NK-92 (cell line): ENCODE results near the gene SNAPC2.
"Not testable (repeated sequence)": the region's sequence is repeated elsewhere in the genome, so short reads cannot be mapped to it uniquely, and the experiment has no call there.

Source experiments
- DNase-seq: peaks from one replicate; lab custom pipeline; 2025; ENCODE audit not compliant: unreplicated experiment; lab: John Stamatoyannopoulos, UW

SNAPC2 gene

DNA sequence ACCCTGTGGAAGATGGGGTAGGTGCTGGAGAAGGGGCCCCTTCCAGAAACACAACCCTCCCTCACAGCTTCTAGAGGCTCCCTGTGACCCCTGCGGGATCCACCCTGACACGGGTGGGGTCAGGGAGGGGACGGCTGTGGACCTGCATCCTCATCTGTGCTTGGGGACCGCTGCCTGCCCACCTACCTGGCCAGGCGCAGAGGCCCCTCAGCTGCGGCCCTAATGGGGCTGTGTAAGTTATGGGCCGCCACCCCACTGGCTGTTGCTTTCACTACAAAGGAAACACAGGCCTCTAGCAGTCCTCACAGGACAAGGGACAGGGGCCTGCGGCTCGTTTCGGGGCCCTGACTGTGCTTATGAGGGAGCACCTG is 12.8 kb downstream of the SNAPC2 start:
- DNase-seq = no peak

GRCh38 chr19:7933411-7933810 is 13.3 kb downstream of the SNAPC2 start:
- DNase-seq = no peak

- DNase-seq = no peak
Observed at GRCh38 chr19:7933828-7934725, 13.9 kb downstream of the SNAPC2 start.

DNA sequence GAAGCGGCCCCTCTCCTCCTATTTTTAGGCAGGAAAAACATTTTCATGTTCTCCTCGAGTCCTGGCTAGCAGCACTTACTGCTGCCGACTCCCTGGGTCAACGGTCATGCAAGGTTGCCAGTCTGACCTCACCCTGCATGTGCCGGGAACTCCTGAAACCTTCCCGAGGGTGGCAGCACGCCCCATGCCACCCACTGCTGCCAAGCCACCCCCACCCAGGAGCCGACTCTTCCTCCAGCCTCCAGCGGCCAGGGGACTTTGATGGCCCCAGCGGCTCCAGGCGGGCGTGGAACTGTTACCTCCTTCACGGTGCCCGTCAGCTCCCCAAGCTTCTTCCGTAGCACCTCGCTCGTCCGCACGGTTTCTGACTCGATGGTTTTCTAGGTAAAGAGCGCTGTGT is 14.6 kb downstream of the SNAPC2 start:
- no peak for DNase-seq

DNA sequence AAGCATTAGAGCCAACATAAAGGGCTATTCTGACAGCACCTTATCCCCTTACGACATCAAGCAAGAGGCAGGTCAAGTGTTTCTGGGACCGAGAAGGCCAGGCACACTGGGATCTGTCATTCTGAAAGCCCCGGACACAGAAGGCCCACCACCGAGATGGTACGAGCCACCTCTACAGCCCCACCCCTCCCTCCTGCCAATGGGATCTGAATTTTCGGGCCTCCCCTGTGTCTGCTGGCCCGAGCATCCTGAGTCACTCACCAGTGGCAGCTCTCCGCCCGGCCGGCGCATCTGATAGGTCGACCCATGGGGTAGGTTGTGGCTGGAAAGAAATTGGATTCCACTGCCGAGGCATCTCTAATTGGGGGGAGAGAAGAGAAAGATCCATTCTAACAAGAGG is 20.7 kb downstream of the SNAPC2 start:
- DNase-seq = no peak

DNA sequence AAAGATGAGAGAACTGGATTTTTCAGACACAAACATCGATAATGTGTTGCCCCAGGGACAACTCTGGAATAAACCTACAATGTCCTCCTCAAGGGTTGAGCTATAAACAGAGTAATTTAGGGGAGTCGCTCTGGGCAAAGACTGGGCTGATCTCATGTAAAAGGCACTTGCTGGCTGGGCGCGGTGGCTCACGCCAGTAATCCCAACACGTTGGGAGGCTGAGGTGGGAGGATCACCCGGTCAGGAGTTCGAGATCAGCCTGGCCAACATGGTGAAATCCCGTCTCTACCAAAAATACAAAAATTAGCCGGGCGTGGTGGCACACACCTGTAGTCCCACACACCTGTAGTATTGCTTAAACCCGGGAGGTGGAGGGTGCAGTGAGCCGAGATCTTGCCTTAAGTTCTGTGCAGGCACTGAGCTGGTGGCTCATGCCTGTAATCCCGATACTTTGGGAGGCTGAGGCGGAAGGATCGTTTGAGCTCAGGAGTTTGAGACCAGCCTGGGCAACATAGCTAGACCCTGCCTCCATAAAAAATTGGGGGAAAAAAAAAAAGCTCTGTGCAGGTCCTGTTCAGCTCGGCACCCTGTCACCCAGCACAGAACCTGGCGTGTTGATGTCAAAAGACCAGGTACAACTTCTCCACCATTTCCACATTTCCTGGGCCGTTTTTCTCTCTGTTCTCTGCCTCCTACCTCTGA is 21.9 kb downstream of the SNAPC2 start:
- DNase-seq = no peak

DNA sequence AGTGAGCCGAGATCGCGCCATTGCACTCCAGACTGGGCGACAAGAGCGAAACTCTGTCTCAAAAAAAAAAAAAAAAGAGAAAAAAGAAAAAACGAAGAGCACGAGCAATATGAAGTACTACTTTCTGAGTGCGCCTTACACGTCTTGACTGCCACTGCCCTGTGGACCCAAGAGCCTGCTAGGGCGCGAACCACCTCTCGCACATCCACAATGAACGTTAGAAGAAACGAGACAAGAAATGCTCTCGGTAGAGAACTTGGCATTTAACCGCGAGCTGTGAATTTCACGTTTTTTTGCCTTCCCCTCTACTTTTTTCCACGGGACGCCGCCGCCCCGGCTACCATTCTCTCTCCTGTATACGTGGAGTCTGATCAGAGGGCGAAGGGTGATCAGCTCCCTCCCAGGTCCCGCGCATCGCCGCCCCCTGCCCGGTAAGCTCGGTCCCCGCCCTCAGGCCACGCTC is 22.9 kb downstream of the SNAPC2 start:
- DNase-seq = no peak

DNA sequence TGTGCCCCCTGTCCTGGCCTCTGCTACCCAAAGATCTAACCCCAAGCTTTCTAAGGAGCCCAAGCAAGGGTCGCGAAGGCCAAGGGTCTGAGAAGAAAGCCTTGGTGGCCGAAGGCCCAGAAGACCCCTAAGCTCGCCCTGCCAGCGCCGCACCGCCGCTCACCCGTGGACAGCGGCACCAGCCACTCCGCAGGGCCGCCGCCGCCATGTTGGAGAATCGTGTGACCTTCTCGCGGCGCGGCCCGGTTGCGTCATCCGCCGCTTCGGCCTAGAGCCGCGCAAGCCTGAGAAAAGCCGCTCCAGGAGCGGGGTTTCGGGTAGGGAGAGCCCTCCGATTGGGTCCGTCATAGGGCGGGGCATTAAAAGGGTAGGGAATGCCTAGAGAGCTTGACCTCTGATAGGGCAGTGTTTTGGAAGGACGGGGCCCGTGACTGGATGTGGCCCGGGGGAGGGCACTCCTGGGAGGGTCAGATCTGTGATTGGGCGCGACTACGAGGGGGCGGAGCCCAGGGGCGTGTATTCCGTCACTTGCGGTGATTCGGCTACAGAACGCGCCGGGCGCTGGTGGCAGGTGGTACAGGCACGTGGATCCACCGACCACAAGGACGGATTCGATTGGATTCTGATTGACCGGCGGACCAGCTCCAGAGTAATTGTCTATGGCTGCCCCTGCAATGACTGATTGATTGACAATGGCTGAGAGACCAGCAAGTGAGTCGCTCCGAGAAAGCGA is 23.5 kb downstream of the SNAPC2 start, which contains the start of gene TIMM44:
TSS of gene TIMM44 (minus strand) at position 223 of the 733 bp plus-strand sequence. CDS start at position 208, 15 bp downstream.
- peak; percentile 87 for DNase-seq

GRCh38 chr19:7944177-7944761 is 24.1 kb downstream of the SNAPC2 start:
- DNase-seq = no peak

- DNase-seq = no peak
Observed at GRCh38 chr19:7947939-7948338, 27.8 kb downstream of the SNAPC2 start.

- no peak for DNase-seq
Observed at GRCh38 chr19:7953060-7953459, 32.9 kb downstream of the SNAPC2 start.

- DNase-seq = no peak
Observed at GRCh38 chr19:7953576-7953975, 33.4 kb downstream of the SNAPC2 start.

DNA sequence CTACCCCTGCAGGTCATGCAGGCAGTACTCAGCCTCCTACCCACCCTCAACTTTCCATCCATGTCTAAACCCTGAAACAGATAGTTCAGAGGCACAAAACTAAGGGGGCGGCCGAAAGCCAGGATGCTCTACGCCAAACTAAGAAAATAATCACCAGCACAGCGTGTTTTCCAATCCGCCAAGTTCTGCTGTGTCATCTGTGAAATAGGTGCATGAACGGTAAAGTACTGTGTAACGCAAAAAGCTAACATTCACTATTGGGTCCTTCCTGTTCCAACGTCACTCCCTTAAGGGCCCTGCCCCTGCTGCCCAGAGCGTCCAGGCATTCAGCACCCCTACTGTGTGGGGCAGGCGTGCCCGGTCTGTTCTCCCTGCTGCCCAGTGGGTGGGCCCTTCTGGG is 35.6 kb downstream of the SNAPC2 start:
- no peak for DNase-seq

- no peak for DNase-seq
Observed at GRCh38 chr19:7959211-7959610, 39.1 kb downstream of the SNAPC2 start.

DNA sequence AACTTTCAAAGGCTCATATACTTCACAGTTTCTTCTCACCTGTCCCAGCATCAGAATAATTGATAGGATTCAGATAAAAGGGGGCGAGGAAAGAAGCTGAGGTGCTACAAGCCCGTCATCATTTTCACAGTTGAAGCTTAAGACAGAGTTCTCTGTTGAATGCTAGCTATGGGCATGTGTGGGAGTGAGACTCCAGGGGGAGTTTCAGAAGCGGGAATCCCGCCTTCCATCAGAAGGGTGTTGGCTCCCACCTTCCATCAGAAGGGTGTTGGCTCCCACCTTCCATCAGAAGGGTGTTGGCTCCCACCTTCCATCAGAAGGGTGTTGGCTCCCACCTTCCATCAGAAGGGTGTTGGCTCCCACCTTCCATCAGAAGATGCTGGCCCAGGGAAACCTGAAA is 40.9 kb downstream of the SNAPC2 start:
- DNase-seq = not testable (repeated sequence)

DNA sequence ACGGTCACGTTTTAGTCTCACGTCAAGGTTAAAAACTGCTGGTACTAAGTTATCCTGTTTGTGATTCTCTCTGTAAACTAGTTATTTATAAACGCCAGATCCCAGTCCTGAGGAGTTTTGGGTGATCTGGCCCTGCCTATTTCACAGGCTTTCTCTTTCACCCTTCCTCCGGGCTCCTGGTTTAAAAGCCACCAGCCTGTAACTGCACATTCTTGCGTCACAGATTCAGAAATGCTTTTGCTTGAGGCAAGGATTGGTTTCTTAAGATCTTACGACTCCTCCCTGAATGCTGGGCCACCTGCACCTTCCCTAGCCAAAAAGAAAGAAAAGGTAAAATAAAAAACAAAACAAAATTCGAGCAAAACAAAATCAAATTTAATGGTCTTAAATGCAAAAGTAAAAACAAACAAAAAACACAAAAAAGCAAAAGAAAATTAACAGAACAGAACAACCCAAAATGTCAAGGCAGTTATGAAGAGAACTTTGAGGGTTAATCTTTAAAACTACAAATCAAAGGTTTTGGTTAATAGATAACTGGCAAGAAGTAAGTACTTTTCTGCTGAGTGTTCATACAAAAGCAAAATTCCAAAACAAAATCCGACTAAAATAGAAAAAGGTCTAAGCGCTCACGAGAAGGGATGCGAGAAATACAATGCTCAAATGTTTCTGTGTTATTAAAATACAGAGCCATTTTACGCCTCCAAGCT is 41.9 kb downstream of the SNAPC2 start:
- no peak for DNase-seq

GRCh38 chr19:7962644-7963268 is 42.6 kb downstream of the SNAPC2 start:
- no peak for DNase-seq

DNA sequence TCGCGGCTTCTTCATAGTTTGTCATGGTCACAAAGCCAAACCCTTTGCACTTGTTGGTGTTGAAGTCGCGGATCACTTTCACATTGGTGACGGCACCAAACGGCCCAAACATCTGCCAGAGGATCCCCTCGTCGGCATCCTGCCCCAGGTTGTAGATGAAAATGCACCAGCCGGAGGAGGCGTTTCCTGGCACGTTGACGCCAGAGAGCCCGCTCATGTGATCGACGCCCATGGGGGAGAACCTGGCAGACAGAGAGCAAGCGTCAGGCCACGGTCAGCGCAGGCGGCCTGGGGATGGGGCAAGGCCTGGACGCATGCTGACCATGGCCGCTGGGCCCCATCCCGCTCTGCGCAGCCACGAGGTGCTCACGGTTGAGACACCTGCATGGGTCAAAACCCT is 43.4 kb downstream of the SNAPC2 start:
- DNase-seq = no peak

DNA sequence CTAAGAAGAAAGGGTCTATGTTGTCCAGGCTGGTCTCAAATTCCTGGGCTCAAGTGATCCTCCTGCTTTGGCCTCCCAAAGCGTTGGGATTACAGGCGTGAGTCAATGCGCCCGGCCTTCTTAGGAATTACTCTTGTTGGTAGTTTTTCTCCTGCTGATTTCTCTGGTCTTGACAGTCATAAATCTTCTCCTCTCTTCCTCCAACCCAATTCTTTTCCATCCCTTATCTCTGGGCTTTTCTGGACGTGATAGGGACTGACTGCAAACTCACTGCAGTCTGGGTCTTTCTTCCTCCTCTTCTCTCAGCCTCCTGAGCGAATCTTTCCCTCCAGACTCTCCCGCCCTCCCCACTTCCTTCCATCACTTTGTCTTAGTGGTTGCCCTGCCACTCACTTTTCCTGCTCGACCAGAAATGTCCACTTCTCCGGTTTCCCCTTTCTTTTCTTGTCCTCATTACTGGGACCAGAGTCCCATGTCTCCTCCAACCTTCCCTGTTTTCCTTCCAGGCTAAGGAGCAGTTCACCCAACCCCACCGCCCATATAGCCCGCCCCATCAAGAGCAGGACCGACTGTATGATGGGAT is 45.2 kb downstream of the SNAPC2 start:
- no peak for DNase-seq
